GM19043 (cell line): ENCODE results near the gene TPRKB.
"Not testable (repeated sequence)": the region's sequence is repeated elsewhere in the genome, so short reads cannot be mapped to it uniquely, and the experiment has no call there.

Source experiments
- ATAC-seq: cut with Tn5 transposase; IDR thresholded peaks from one replicate; pipeline ENCODE4 v1.9.1; 2021; ENCODE audit warnings: low read depth; ENCODE audit not compliant: unreplicated experiment

TPRKB gene

GRCh38 chr2:73746015-73746876, 9.1 kb upstream of the TPRKB start:
- ATAC-seq = no peak

- ATAC-seq = no peak
These were observed 3.6 kb upstream of the TPRKB start for GRCh38 chr2:73740767-73741166.

- ATAC-seq = no peak
These were observed 2.0 kb upstream of the TPRKB start for GRCh38 chr2:73739101-73739500.

GRCh38 chr2:73736378-73736777, 767 bp downstream of the TPRKB start:
- ATAC-seq = no peak

GRCh38 chr2:73730810-73731209, 6.3 kb downstream of the TPRKB start:
- no peak for ATAC-seq

- no peak for ATAC-seq
These were observed 8.4 kb downstream of the TPRKB start for GRCh38 chr2:73728711-73729110.

- ATAC-seq = no peak
These were observed 9.1 kb downstream of the TPRKB start for GRCh38 chr2:73728043-73728442.

GRCh38 chr2:73726657-73727056, 10.5 kb downstream of the TPRKB start:
- not testable (repeated sequence) for ATAC-seq

- ATAC-seq = no peak
These were observed 18.1 kb downstream of the TPRKB start for GRCh38 chr2:73718851-73719621.

GRCh38 chr2:73718421-73718820, 18.7 kb downstream of the TPRKB start:
- no peak for ATAC-seq

- not testable (repeated sequence) for ATAC-seq
These were observed 19.4 kb downstream of the TPRKB start for GRCh38 chr2:73717695-73718094.

GRCh38 chr2:73717251-73717606, 19.9 kb downstream of the TPRKB start:
- no peak for ATAC-seq

GRCh38 chr2:73716543-73717250, 20.4 kb downstream of the TPRKB start:
- no peak for ATAC-seq

GRCh38 chr2:73714091-73714490, 23.1 kb downstream of the TPRKB start:
- no peak for ATAC-seq

- ATAC-seq = no peak
These were observed 28.6 kb downstream of the TPRKB start for GRCh38 chr2:73708527-73708926.

- ATAC-seq = no peak
These were observed 29.5 kb downstream of the TPRKB start for GRCh38 chr2:73707636-73708035.

GRCh38 chr2:73707058-73707457, 30.1 kb downstream of the TPRKB start:
- no peak for ATAC-seq

GRCh38 chr2:73705091-73705490, 32.1 kb downstream of the TPRKB start:
- ATAC-seq = no peak

- ATAC-seq = no peak
These were observed 32.9 kb downstream of the TPRKB start for GRCh38 chr2:73704285-73704684.

GRCh38 chr2:73703675-73704074, 33.5 kb downstream of the TPRKB start:
- ATAC-seq = no peak

GRCh38 chr2:73702852-73703493, 34.2 kb downstream of the TPRKB start:
- not testable (repeated sequence) for ATAC-seq
